Coronary artery (tissue), 2 donors: ENCODE measurements around the gene C12orf42.

Experiments
- DNase-seq: peaks from one replicate; pipeline ENCODE4 v3.0.0-alpha.2; 2017; ENCODE audit warnings: low spot score
- H3K27ac ChIP-seq, 2 donors: fragments of 200-600 bp; sonication (generic); one replicate each; pipeline ENCODE4 v1.5.1; 2016 to 2019
- H3K4me3 ChIP-seq: fragments of 200-600 bp; sonication (generic); 2 replicates; pipeline ENCODE4 v1.5.1; 2016; ENCODE audit warnings: mild to moderate bottlenecking, moderate library complexity
- TF ChIP-seq, protein P1 (sequence below): fragments of 200-600 bp; sonication (generic); IDR thresholded peaks from one replicate; pipeline ENCODE4 v1.5.1; 2019; ENCODE audit warnings: antibody characterized with exemption

Gene C12orf42

DNA sequence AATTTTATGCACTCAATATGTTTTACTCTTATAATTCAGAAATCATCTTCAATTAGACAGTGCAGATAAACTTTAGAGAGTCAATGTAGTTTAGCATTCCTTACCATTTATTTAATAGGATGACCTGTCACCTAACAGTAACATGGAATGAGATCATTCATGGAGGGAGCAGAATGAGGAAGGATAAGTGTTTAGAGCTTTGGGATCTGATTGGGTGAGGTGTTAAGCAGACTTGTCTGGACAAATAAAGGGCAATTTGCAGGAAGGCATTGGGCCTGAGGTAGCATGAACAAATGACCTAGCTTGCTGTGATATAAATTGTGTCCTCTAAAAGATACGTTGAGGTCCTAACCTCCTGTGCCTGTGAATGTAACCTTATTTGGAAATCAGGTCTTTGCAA, 187.4 kb downstream of the C12orf42 start:
- no peak for DNase-seq
- TF ChIP-seq, protein P1, sequence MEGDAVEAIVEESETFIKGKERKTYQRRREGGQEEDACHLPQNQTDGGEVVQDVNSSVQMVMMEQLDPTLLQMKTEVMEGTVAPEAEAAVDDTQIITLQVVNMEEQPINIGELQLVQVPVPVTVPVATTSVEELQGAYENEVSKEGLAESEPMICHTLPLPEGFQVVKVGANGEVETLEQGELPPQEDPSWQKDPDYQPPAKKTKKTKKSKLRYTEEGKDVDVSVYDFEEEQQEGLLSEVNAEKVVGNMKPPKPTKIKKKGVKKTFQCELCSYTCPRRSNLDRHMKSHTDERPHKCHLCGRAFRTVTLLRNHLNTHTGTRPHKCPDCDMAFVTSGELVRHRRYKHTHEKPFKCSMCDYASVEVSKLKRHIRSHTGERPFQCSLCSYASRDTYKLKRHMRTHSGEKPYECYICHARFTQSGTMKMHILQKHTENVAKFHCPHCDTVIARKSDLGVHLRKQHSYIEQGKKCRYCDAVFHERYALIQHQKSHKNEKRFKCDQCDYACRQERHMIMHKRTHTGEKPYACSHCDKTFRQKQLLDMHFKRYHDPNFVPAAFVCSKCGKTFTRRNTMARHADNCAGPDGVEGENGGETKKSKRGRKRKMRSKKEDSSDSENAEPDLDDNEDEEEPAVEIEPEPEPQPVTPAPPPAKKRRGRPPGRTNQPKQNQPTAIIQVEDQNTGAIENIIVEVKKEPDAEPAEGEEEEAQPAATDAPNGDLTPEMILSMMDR = no peak
- H3K4me3 ChIP-seq = no peak overlapping the region
- no peak overlapping the region for H3K27ac ChIP-seq

DNA sequence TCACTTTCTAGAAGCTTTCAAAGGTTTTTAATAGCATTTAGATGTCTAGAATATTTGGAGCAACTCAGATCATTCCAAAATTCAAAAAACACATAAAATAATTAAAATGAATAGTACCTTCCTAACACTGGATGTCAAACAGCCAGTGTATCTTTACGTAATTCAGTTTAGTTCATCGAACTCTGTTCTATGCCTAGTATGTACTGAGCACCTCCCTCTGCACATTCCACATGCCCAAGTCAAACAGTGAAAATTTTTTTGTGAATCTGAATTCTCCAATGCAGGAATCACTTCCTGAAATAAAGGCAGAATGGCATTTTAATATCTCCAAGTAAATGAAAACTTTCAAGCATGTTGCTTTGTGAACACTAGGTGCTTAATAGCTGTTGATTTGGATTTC, 192.3 kb downstream of the C12orf42 start:
- TF ChIP-seq, protein P1 = no peak
- H3K27ac ChIP-seq = no peak overlapping the region
- no peak for DNase-seq
- no peak overlapping the region for H3K4me3 ChIP-seq

DNA sequence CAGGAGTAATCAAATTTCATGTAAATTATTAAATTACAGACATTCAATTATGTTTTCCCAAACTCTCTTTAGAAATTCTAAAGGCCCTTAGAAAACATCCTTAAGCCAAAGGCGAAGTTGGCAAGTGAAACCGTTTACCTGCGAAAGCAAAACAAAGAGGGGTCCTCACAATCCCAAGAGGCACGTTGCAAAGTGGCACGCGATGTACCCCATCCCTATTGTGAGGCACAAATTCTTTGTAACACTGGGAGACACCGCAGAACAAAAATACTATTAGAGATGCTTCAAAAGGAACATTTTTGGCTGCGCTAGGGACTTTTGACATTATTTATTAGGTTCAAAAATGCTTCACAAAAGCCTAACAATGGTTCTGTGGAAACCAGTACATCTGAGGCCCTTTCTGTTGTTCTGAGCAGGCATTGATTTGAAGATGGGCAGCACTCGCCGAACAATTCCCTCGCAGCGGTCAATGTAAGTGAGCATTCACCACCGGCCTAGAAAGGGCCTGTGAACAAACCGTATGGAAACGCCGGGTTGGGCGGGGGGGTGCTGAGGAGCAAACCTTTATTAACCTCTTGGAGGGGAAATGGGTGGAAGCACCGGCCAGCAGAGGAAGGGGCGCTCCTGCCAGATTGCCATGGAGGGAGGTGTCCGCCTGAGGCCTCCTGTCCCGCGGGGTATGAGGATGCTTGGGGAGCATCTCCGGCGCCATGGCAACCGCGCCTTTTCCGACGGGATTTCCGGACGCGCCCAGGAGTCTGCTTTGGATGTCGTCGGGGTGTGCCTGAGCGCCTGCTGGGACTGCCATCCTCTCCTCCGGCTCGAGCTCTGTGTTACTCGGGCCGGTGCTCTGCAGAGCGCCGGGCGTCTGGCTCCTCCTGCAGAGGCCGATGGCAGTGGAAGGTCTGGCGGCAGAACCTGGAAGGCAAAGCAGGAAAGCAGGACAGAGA, 193.9 kb downstream of the C12orf42 start:
- no peak for DNase-seq
- Histone ChIP-seq H3K27ac (no peak overlapping the region), H3K4me3 (no peak overlapping the region)
- TF ChIP-seq, protein P1 = no peak

DNA sequence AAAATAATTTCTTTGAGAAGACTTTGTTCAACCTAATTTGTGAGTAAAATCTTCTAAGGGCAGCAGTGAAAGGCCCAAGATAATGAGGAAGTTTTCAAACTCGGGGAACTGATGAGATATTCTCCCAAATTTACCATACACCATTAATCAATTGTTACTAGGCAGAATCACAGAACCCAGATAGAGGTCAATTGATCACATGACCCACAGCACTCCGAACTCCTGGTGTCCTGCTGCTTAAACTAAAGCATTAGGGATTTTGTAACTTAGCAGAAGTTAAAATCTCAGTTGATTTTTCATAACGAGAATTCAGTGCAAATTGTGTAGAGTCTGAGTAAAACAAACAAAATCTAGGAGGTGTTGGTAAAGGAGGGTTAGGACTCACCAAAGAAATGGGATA, 207.8 kb downstream of the C12orf42 start:
- TF ChIP-seq, protein P1 = no peak
- no peak for DNase-seq
- no peak overlapping the region for H3K27ac ChIP-seq
- no peak overlapping the region for H3K4me3 ChIP-seq

GRCh38 chr12:103282124-103282523, 213.6 kb downstream of the C12orf42 start:
- DNase-seq = no peak
- TF ChIP-seq, protein P1 = no peak
- Histone ChIP-seq H3K4me3 (no peak overlapping the region), H3K27ac (no peak overlapping the region)

DNA sequence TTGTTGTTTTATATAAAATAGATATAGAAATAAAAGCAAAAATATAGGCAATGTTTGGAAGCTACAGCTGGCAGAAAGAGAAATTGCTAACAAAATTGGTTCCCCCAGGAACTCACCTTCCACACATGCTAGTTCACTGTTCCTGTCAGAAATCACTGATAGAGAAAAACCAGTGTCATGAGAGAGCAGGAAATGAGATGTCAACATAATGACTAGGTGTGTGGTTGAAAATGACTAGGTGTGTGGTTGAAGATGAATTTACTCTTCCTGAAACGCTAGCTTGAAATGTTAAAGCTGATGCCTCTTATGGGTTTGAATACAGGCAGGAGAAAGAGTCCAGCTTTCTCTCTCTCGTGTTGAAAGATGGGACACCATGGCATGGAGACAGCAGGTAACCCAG, 216.3 kb downstream of the C12orf42 start:
- TF ChIP-seq, protein P1 = no peak
- Histone ChIP-seq H3K4me3 (no peak overlapping the region), H3K27ac (no peak overlapping the region)
- no peak for DNase-seq

DNA sequence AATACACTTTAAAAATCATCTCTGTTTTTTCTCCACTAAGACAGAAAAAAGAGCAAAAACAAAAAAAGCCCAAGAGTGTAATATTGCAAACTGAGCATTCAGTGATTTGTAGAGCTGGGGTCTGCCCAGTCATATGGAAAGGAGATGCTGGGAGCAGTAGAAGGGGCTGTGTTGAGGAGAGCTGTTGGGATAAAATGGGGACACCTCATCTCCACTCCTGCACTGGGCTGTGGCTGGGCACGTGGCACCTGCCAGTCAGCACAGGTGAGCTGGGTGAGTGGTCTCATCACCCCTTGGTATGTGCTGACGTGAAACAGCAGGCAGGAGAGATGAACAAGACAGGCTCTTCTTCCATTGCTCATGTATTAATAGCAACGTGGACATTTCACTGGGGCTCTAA, 217.4 kb downstream of the C12orf42 start:
- DNase-seq = no peak
- TF ChIP-seq, protein P1 = no peak
- no peak overlapping the region for H3K27ac ChIP-seq
- no peak overlapping the region for H3K4me3 ChIP-seq
